Mesothelial cell of epicardium (in vitro differentiated cells): ENCODE results near the gene NHP2. TPM values are rescaled to one million over a fixed set of nuclear protein-coding genes. Genes with fewer than 3 reads are reported as not detected.

Experiments used
- DNase-seq, 2 experiments: peaks; one replicate each; pipeline ENCODE4 v3.0.0; 2021; ENCODE audit warnings: low spot score in 2 of 2; ENCODE audit not compliant: unreplicated experiment in 2 of 2
- H3K27ac Mint-ChIP-seq: 2 replicates; pipeline ENCODE4 v1.8.0; 2021; ENCODE audit warnings: mixed read lengths
- H3K27me3 Mint-ChIP-seq: 2 replicates; pipeline ENCODE4 v1.8.0; 2021; ENCODE audit warnings: low read depth, mixed read lengths
- H3K36me3 Mint-ChIP-seq: 2 replicates; pipeline ENCODE4 v1.8.0; 2021; ENCODE audit warnings: mixed read lengths
- H3K4me1 Mint-ChIP-seq: 2 replicates; pipeline ENCODE4 v1.8.0; 2021; ENCODE audit warnings: mixed read lengths
- H3K4me3 Mint-ChIP-seq: 2 replicates; pipeline ENCODE4 v1.8.0; 2021; ENCODE audit warnings: mild to moderate bottlenecking, moderate library complexity, mixed read lengths
- H3K9me3 Mint-ChIP-seq: 2 replicates; pipeline ENCODE4 v1.8.0; 2021; ENCODE audit warnings: mixed read lengths
- CTCF ChIP-seq: fragments of 200-600 bp; sonication (generic); IDR thresholded peaks from one replicate; pipeline ENCODE4 v1.5.0; 2021; ENCODE audit warnings: antibody characterized with exemption; ENCODE audit not compliant: unreplicated experiment
- total RNA-seq: library from RNA; stranded (reverse); gene quantifications from 3 replicates; pipeline ENCODE4 v1.2.1, GENCODE V29; 2021

NHP2 gene
- total RNA-seq, 1 donor from 2014 or later: 116 TPM

DNA sequence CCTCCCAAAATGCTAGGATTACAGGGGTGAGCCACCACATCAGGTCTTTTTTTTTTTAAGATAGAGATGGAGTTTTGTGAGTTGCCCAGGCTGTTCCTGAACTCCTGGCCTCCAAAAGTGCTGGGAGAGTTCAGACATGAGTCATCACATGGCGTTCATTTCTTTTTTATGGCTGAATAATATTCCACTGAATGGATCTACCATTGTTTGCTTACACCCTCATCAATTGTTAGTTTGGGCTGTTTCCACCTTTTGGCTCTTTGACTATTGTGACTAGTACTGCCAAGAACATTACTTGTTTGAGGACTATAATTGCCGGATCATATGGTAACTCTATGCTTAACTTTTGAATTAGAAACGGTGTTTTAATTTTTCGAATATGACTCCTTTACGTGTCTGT, 41.1 kb downstream of the NHP2 start:
- no peak for DNase-seq
- TF ChIP-seq CTCF: no peak
- Mint-ChIP-seq H3K4me3 (peak overlapping the region; percentile 78), H3K27ac (no peak overlapping the region), H3K9me3 (no peaks in the 10 kb centered on the region), H3K27me3 (peaks cover 22% of the 10 kb centered on the region), H3K4me1 (peaks cover 38% of the 10 kb centered on the region), H3K36me3 (no peaks in the 10 kb centered on the region)

DNA sequence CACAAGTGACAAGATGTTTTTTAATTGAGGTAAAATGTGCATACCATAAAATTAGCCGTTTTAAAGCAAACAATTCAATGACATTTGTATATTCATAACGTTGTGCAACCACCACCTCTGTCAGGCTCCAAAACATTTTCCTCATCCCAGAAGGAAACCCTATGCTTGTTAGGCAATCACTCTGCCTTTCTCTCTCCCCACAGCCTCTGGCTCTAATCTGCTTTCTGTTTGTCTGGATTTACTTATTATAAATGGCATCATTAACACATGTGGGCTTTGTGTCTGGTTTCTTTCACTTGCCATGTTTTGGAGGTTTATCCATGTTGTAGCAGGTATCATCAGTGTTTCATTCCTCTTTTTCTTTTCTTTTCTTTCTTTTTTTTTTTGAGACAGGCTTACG, 41.8 kb downstream of the NHP2 start:
- H3K9me3 Mint-ChIP-seq: no peaks in the 10 kb centered on the region
- DNase-seq: no peak
- H3K27ac Mint-ChIP-seq: no peak overlapping the region
- no peak for TF ChIP-seq CTCF
- H3K36me3 Mint-ChIP-seq: no peaks in the 10 kb centered on the region
- H3K27me3 Mint-ChIP-seq: peaks cover 22% of the 10 kb centered on the region
- no peak overlapping the region for H3K4me3 Mint-ChIP-seq
- H3K4me1 Mint-ChIP-seq: peaks cover 38% of the 10 kb centered on the region

- no peak for TF ChIP-seq CTCF
- Mint-ChIP-seq H3K4me1 (peaks cover 26% of the 10 kb centered on the region), H3K9me3 (no peaks in the 10 kb centered on the region), H3K36me3 (no peaks in the 10 kb centered on the region), H3K27me3 (peaks cover 17% of the 10 kb centered on the region), H3K4me3 (no peak overlapping the region), H3K27ac (no peak overlapping the region)
- no peak for DNase-seq
These were observed 43.2 kb downstream of the NHP2 start for GRCh38 chr5:178110511-178110910.

- no peaks in the 10 kb centered on the region for H3K36me3 Mint-ChIP-seq
- no peak overlapping the region for H3K27ac Mint-ChIP-seq
- no peaks in the 10 kb centered on the region for H3K9me3 Mint-ChIP-seq
- no peak for DNase-seq
- peaks cover 11% of the 10 kb centered on the region for H3K4me1 Mint-ChIP-seq
- H3K27me3 Mint-ChIP-seq: peaks cover 5% of the 10 kb centered on the region
- H3K4me3 Mint-ChIP-seq: no peak overlapping the region
- TF ChIP-seq CTCF: no peak
These were observed 44.7 kb downstream of the NHP2 start for GRCh38 chr5:178108966-178109365.

GRCh38 chr5:178108446-178108845, 45.2 kb downstream of the NHP2 start:
- TF ChIP-seq CTCF: no peak
- Mint-ChIP-seq H3K27ac (no peak overlapping the region), H3K36me3 (no peaks in the 10 kb centered on the region), H3K9me3 (no peaks in the 10 kb centered on the region), H3K4me1 (peaks cover 11% of the 10 kb centered on the region), H3K27me3 (peaks cover 5% of the 10 kb centered on the region), H3K4me3 (no peak overlapping the region)
- no peak for DNase-seq

DNA sequence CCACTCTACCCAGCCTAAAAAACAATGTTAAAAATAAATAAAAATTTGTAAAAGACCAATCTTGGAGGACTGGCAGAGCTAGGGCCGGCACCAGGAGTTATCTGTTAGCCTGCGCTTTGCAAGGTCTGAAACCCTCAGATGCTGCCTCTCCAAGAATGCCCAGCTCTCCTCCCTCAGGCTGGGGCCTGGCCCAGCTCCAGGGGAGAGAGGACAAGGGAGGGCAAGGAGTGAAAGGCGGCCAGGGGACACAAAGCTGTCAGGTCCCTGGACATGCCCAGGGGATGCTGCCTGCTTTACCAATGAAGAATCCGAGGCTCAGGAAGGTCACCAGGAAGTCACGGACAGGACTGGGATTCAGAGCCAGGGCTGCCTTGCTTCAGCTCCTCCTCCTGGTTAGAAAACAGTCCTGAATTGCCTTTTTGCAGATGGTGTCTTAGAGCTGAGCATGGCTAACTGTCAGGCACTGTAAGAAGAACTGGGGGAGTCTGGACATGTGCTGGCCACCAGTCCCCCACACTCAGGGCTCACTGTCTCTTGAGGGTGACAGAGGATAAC, 45.9 kb downstream of the NHP2 start:
- no peak overlapping the region for H3K4me3 Mint-ChIP-seq
- H3K36me3 Mint-ChIP-seq: no peaks in the 10 kb centered on the region
- H3K27ac Mint-ChIP-seq: no peak overlapping the region
- peaks cover 3% of the 10 kb centered on the region for H3K27me3 Mint-ChIP-seq
- TF ChIP-seq CTCF: no peak
- H3K4me1 Mint-ChIP-seq: peaks cover 9% of the 10 kb centered on the region
- H3K9me3 Mint-ChIP-seq: no peaks in the 10 kb centered on the region
- DNase-seq: no peak
